Superior temporal gyrus (tissue), 1 donor: ENCODE data around the gene ATP8A2.

Source experiments
- DNase-seq: peaks from one replicate; pipeline ENCODE4 v3.0.0-alpha.2; 2016; ENCODE audit errors: extremely low spot score

Gene ATP8A2

GRCh38 chr13:25625414-25625813 lies 253.6 kb downstream of the ATP8A2 start:
- DNase-seq: no peak

GRCh38 chr13:25630329-25630900 lies 258.6 kb downstream of the ATP8A2 start:
- DNase-seq: no peak

GRCh38 chr13:25632166-25632888 lies 260.6 kb downstream of the ATP8A2 start:
- DNase-seq: no peak

DNA sequence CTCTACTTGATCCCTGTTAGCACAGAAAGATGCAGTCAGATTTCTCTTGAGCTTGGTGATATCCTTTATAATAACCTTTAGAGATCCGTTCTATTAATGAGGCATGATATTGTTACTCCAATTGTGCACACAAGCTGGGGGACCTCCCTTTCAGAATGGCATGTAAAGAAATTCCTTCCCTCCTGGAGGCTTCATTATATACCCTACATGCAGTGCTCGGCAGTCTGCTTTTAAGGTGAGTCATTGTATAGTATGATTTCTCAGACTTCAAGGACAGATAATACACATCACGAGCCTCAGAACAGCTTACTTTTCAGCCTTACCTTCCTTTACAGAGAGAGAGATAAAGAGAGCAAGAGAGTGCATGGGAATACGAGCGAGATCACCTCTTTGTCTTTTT lies 261.3 kb downstream of the ATP8A2 start:
- no peak for DNase-seq

GRCh38 chr13:25645681-25646080 lies 273.9 kb downstream of the ATP8A2 start:
- no peak for DNase-seq

GRCh38 chr13:25649001-25649633 lies 277.3 kb downstream of the ATP8A2 start:
- no peak for DNase-seq

- no peak for DNase-seq
These were observed 281.0 kb downstream of the ATP8A2 start for GRCh38 chr13:25652764-25653163.

GRCh38 chr13:25654322-25654721 lies 282.5 kb downstream of the ATP8A2 start:
- no peak for DNase-seq

DNA sequence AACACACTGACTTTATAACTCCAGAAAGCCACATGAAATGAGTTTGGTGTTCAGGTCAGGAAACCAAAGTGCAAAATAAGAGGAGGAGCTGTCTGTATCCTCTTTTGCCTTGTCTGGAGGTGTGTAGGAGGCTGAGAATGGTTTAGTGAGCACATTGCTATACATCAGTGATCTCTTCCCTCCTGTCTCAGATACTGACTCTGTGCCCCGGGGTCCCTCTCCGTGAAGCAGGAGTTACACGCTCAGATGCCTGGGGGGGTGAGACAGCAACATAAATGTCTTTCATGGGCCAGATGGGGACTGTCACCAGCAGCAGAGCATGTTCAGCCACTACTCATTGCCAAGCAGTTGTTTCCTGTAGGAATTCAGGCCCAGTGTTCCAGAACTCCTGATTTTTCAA lies 285.4 kb downstream of the ATP8A2 start:
- no peak for DNase-seq

- no peak for DNase-seq
These were observed 287.5 kb downstream of the ATP8A2 start for GRCh38 chr13:25659091-25659795.

GRCh38 chr13:25660996-25661395 lies 289.2 kb downstream of the ATP8A2 start:
- no peak for DNase-seq

GRCh38 chr13:25662516-25662915 lies 290.7 kb downstream of the ATP8A2 start:
- DNase-seq: no peak

- no peak for DNase-seq
These were observed 296.6 kb downstream of the ATP8A2 start for GRCh38 chr13:25668345-25668744.

DNA sequence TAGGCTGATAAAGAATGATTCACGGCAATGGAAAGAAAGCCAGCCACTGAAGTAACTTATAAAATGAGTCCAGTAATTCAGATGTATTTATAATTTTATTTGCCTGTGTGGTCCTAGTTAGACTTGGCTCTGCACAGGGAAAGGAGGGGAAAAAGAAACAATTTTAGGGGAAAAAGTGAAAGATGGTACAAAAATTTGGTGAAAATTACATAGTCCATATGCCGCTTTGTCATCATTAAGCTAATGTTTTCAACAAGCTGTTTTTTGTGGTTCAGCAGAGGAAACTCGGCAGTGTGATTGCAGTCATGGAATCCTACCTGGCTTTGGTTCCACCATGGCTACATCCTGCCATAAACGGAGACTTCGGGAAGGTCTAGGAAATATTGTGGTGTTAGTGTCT lies 301.9 kb downstream of the ATP8A2 start:
- DNase-seq: no peak

DNA sequence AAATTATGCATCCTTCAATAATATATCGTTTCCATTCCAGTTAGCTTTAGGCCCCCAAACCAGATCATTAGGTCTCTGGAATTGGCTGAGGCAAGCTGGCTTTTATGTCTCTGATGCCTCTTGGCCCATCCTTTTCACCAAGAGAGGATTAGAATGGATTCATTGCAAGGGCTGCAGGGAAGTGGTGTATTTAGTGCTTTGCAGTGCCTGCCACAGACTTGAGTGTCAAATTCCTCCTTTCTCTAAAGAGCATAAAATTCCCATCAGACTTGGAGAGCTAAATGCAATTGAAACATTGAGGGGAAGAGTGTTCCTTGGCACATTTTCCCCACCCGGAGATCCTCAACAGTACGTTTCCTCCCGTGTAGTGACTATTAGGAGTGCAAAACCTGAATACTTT lies 302.6 kb downstream of the ATP8A2 start:
- DNase-seq: no peak

- DNase-seq: no peak
These were observed 303.3 kb downstream of the ATP8A2 start for GRCh38 chr13:25675060-25675459.

GRCh38 chr13:25677956-25678355 lies 306.2 kb downstream of the ATP8A2 start:
- DNase-seq: no peak

DNA sequence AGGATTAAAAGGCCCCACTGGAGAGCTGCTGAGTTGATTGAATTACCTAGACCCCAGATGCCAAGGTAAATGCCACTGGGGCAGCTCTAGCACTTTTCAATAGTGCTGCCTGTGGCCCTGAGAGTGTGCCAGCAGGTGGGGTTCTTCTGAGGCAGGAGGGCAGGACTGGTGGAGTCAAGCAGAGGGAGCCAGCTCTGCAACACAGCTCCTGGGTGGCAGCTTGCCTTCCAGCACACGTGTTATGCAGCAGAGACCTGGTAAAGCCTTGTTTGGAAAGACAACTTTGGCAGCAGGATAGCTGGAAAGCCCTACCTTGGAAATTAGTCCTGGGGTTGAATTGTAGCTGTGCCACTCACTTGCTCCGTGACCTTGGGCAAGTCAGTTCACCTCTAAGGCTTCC lies 306.6 kb downstream of the ATP8A2 start:
- no peak for DNase-seq

DNA sequence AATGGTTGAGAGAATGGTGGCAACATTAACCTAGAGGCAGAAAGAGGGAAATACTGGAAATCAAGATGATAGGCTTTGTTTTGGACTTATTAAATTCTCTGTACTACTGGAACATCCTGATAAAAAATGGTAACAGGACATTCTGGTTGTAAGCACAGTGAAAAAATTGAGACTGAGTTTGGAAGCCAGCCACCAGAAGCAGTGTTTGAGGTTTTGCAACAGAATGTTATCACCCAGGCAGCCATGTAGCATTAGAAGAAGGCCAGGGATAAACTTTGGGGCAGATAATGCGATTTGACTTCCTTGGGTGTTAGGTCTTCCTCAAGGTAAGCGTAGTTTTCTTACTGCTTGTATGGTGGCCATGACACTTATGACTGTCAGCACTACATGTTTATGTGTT lies 307.4 kb downstream of the ATP8A2 start:
- no peak for DNase-seq

GRCh38 chr13:25679936-25680335 lies 308.2 kb downstream of the ATP8A2 start:
- no peak for DNase-seq

DNA sequence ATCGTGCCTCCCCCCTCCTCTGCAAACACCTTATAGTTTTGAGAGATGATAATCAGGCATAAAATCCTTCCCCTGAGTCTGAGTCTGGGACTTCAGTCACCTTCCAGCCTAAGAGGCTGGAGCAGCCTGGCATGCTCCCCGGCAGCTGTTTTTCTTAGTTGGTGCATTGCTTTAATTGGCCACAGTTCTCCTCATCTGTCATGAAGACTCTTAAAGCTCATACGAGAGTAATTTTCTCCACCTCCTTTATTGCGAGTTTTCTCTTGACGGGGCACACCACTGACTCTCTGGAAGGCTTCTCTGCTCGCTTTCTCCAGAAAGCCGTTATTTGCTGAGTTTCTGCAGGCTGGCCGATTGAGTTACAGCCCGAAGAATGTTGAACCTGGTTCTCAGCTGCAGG lies 310.5 kb downstream of the ATP8A2 start:
- no peak for DNase-seq

- no peak for DNase-seq
These were observed 311.3 kb downstream of the ATP8A2 start for GRCh38 chr13:25683056-25683455.
